ENCODE measurements around the gene MYO1B. TPM values are rescaled to one million over a fixed set of nuclear protein-coding genes. Genes with fewer than 3 reads are reported as not detected.

MYO1B gene
- total RNA-seq, 1 donor from 2014 or later, result 43.7 TPM

DNA sequence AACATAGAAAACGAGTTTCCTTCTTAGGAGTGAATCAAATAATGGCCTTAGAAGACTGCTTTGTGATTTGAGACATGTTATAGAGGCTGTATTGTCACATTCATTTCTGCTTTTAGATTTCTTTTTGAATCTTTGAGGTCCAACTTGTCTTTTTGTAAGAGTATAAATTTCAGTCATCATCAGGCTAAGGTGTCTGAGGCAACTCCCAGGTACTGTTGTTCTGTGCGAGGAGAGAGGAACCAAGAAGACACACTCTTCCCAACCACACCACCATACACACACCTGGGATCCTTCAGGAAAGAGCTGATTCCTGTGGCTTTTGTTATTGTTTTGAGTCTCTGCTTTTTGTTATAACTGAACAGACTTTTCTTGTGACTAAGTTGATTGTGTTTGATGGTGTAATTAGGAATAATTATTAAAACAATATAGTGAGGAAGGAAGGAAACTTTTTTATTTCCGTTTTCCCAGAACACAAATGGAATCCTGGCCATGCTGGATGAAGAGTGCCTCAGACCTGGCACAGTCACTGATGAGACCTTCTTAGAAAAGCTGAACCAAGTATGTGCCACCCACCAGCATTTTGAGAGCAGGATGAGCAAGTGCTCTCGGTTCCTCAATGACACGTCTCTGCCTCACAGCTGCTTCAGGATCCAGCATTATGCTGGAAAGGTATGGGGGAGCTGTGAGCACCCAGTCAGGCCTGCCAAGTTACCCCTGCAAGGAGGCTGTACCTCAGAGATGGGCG lies 140.4 kb downstream of the MYO1B start:
- TF ChIP-seq, protein P1, sequence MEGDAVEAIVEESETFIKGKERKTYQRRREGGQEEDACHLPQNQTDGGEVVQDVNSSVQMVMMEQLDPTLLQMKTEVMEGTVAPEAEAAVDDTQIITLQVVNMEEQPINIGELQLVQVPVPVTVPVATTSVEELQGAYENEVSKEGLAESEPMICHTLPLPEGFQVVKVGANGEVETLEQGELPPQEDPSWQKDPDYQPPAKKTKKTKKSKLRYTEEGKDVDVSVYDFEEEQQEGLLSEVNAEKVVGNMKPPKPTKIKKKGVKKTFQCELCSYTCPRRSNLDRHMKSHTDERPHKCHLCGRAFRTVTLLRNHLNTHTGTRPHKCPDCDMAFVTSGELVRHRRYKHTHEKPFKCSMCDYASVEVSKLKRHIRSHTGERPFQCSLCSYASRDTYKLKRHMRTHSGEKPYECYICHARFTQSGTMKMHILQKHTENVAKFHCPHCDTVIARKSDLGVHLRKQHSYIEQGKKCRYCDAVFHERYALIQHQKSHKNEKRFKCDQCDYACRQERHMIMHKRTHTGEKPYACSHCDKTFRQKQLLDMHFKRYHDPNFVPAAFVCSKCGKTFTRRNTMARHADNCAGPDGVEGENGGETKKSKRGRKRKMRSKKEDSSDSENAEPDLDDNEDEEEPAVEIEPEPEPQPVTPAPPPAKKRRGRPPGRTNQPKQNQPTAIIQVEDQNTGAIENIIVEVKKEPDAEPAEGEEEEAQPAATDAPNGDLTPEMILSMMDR (IDR thresholded peaks at IDR 0.05), result no peak
- TF ChIP-seq POLR2AphosphoS5 (IDR thresholded peaks at IDR 0.05; ENCODE audit: insufficient read depth in 1 of 2, low read depth in 1 of 2) (no peak), POLR2A (IDR thresholded peaks at IDR 0.05) (no peak)
- Histone ChIP-seq H3K4me1 (no peaks in the 10 kb centered on the region), H3K27ac (no peak overlapping the region), H3K9me3 (no peaks in the 10 kb centered on the region), H3K4me3 (no peak overlapping the region), H3K27me3 (no peaks in the 10 kb centered on the region), H3K36me3 (peaks cover 0 to 5% of the 10 kb centered on the region in 2 donors)
- intact Hi-C loops (cut with DNase I), result no loop called here
- DNase-seq (ENCODE audit: extremely low spot score in 2 of 2), result no peak

DNA sequence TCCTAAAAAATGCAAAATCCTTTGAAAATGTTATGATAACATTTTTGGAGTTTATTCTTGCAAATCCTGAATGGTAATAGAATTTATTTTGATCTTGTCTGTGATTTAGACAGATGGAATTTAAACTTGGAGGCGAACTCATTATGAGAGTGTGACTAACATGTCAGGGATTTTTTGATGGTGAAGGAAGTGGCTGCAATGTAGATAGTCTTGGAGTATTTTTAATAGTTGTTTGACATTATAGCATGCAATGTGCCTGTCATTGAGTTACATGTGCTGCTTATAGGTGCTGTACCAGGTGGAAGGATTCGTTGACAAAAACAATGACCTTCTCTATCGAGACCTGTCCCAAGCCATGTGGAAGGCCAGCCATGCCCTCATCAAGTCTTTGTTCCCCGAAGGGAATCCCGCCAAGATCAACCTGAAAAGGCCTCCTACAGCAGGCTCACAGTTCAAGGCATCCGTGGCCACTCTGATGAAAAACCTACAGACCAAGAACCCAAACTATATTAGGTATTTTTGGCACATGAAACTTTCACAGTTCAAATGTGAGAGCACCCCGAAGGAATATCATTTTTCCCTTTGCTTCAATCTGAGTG lies 141.8 kb downstream of the MYO1B start:
- no peak for DNase-seq (ENCODE audit: extremely low spot score in 2 of 2)
- H3K4me3 ChIP-seq, result no peak overlapping the region
- intact Hi-C loops (cut with DNase I), result no loop called here
- H3K36me3 ChIP-seq, result peaks cover 0 to 12% of the 10 kb centered on the region in 2 donors
- no peaks in the 10 kb centered on the region for H3K27me3 ChIP-seq
- TF ChIP-seq POLR2AphosphoS5 (IDR thresholded peaks at IDR 0.05; ENCODE audit: insufficient read depth in 1 of 2, low read depth in 1 of 2) (no peak), POLR2A (IDR thresholded peaks at IDR 0.05) (no peak)
- TF ChIP-seq, protein P1 (IDR thresholded peaks at IDR 0.05), result no peak
- H3K9me3 ChIP-seq, result no peaks in the 10 kb centered on the region
- no peak overlapping the region for H3K27ac ChIP-seq
- H3K4me1 ChIP-seq, result no peaks in the 10 kb centered on the region

DNA sequence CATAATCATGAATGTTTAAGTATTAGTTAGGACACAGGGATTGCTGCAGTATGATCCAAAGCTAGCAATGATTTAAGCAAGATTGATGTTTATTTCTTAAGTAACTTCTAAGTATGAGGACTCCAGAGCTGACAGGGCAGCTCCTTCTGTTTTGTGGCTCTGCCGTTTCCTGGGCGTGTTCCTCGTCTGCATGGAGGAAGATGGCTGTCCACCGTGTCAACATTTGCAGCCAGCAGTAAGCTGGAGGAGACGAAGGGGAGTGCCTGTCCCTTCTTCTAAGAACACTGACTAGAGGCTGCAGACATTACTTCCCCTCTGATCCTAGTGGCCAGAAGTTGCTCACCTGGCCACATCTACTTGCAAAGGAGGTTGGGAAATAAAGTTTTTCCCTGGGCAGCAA lies 144.1 kb downstream of the MYO1B start:
- peaks cover 0 to 16% of the 10 kb centered on the region in 2 donors for H3K36me3 ChIP-seq
- H3K4me3 ChIP-seq, result no peak overlapping the region
- no peaks in the 10 kb centered on the region for H3K4me1 ChIP-seq
- no peaks in the 10 kb centered on the region for H3K27me3 ChIP-seq
- intact Hi-C loops (cut with DNase I), result no loop called here
- H3K9me3 ChIP-seq, result no peaks in the 10 kb centered on the region
- TF ChIP-seq POLR2AphosphoS5 (IDR thresholded peaks at IDR 0.05; ENCODE audit: insufficient read depth in 1 of 2, low read depth in 1 of 2) (no peak), POLR2A (IDR thresholded peaks at IDR 0.05) (no peak)
- TF ChIP-seq, protein P1 (IDR thresholded peaks at IDR 0.05), result no peak
- H3K27ac ChIP-seq, result no peak overlapping the region
- no peak for DNase-seq (ENCODE audit: extremely low spot score in 2 of 2)

DNA sequence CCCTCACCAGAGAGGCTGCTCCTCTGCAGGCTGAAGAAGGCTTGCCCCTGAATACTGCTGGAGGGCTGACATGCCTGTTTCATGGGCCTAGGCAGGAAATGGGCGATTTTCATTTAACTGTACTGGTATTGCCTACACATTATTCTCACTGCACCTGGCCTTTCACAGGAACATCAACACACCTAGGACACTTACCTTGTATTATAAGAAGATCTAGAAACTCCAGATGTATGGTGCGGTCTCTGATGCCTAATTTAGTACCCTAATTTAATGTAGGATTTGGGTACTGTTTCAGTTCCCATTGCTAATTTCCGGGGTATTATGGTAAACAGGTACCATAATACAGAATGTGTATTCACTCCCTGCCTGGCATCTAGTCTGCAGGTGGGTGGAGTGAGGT lies 146.0 kb downstream of the MYO1B start:
- Histone ChIP-seq H3K9me3 (no peaks in the 10 kb centered on the region), H3K4me3 (no peak overlapping the region), H3K4me1 (no peaks in the 10 kb centered on the region), H3K27me3 (no peaks in the 10 kb centered on the region), H3K27ac (no peak overlapping the region), H3K36me3 (peaks cover 0 to 16% of the 10 kb centered on the region in 2 donors)
- intact Hi-C loops (cut with DNase I), result no loop called here
- DNase-seq (ENCODE audit: extremely low spot score in 2 of 2), result no peak
- TF ChIP-seq POLR2AphosphoS5 (IDR thresholded peaks at IDR 0.05; ENCODE audit: insufficient read depth in 1 of 2, low read depth in 1 of 2), result no peak
- TF ChIP-seq, protein P1 (IDR thresholded peaks at IDR 0.05), result no peak
- TF ChIP-seq POLR2A (IDR thresholded peaks at IDR 0.05), result no peak

DNA sequence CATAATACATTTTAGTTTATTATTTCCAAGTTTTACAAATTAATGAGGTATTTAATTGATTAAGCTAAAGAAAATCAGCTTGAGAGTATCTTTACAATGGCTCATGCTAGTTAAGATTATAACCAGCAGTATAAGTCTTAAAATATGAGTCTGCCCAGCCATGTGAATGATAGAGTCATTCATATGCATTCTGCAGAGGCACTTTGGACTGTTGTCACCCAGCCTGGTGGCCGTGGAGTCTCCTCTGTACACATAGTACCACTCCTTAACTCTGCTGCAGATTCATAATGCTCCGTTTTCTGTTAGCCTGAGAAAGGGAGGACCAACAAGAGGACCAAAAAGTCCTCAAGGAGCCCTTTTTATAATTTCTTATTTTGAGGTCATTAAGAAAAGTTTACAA lies 148.8 kb downstream of the MYO1B start:
- Histone ChIP-seq H3K9me3 (no peaks in the 10 kb centered on the region), H3K4me1 (no peaks in the 10 kb centered on the region), H3K4me3 (no peak overlapping the region), H3K27me3 (no peaks in the 10 kb centered on the region), H3K36me3 (peaks cover 0 to 16% of the 10 kb centered on the region in 2 donors), H3K27ac (no peak overlapping the region)
- no peak for DNase-seq (ENCODE audit: extremely low spot score in 2 of 2)
- TF ChIP-seq, protein P1 (IDR thresholded peaks at IDR 0.05), result no peak
- intact Hi-C loops (cut with DNase I), result no loop called here

Measured in vagina (tissue), 2 donors.